GM21515 (cell line): ENCODE data around the gene KLHL40.

ENCODE experiments used
- ATAC-seq: cut with Tn5 transposase; IDR thresholded peaks from one replicate; pipeline ENCODE4 v1.9.1; 2021; ENCODE audit not compliant: unreplicated experiment

The KLHL40 gene

GRCh38 chr3:42701371-42702065, 16.2 kb downstream of the KLHL40 start:
- ATAC-seq = no peak

GRCh38 chr3:42702066-42702951, 17.0 kb downstream of the KLHL40 start, which contains the start of gene HHATL:
Gene HHATL, minus strand, starts transcription at chr3:42702798. Its CDS starts 1,972 bp downstream, at chr3:42700826.
- no peak for ATAC-seq

- ATAC-seq = no peak
These were observed 17.8 kb downstream of the KLHL40 start for GRCh38 chr3:42702982-42703694.

GRCh38 chr3:42703695-42704025, 18.3 kb downstream of the KLHL40 start:
- ATAC-seq = no peak

GRCh38 chr3:42704136-42704841, 19.0 kb downstream of the KLHL40 start:
- no peak for ATAC-seq

- no peak for ATAC-seq
These were observed 19.9 kb downstream of the KLHL40 start for GRCh38 chr3:42705058-42705767.

- no peak for ATAC-seq
These were observed 20.7 kb downstream of the KLHL40 start for GRCh38 chr3:42705962-42706585.

GRCh38 chr3:42706721-42707619, 21.6 kb downstream of the KLHL40 start:
- no peak for ATAC-seq

GRCh38 chr3:42707620-42708355, 22.5 kb downstream of the KLHL40 start:
- ATAC-seq = no peak

GRCh38 chr3:42708611-42709151, 23.3 kb downstream of the KLHL40 start:
- ATAC-seq = no peak

GRCh38 chr3:42709621-42710020, 24.3 kb downstream of the KLHL40 start:
- no peak for ATAC-seq

- no peak for ATAC-seq
These were observed 25.1 kb downstream of the KLHL40 start for GRCh38 chr3:42710323-42711021.

GRCh38 chr3:42711491-42712343, 26.4 kb downstream of the KLHL40 start:
- ATAC-seq = no peak

- no peak for ATAC-seq
These were observed 27.0 kb downstream of the KLHL40 start for GRCh38 chr3:42712344-42712648.

- no peak for ATAC-seq
These were observed 27.5 kb downstream of the KLHL40 start for GRCh38 chr3:42712688-42713372.

GRCh38 chr3:42713747-42714146, 28.4 kb downstream of the KLHL40 start:
- no peak for ATAC-seq
